Measurements from ENCODE around the gene PNPLA3.

The PNPLA3 gene

DNA sequence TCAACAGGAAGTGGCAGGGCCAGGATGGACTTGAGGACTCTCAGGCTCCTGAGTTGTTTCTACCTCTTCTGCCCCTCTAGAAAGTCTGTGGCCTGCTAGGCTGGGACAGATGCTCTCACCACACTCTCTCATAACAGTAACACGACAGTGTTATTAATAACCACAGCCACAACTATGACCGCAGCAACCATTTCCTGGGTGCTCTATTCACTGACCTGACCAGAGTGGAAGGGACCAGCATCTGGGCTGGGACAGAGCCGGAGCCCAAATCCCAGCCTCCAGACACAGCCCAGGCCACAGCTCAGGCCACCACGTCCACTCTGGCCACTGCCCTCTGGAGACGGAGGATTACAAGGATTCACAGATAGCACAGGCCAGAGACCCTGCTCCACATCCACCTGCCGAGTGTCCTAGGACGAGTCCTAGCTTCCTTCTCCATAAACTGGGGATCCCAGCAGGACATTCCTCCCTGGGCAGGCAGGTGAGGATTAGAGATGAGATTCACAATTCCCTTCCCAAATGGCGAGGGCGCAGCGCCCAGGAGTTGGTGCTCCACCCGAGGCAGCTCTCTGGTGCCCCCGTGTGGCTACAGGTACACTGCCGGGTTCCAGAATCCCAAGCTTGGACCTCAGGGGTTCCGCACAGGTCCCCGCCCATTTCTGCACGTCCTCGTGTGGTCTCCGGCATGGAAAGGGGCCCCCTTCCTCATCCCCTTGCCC lies 38.8 kb upstream of the PNPLA3 start:
- TF ChIP-seq CTCF (conservative IDR thresholded peaks at IDR 0.05; ENCODE audit: control insufficient read depth, insufficient read depth, low read depth, low read length) = peak; percentile 84
- DNase-seq (ENCODE audit: low read depth) = peak; percentile 49
- no peak overlapping the region for H3K4me3 ChIP-seq (ENCODE audit: control insufficient read depth, low read depth, low read length)

- no peak for TF ChIP-seq CTCF (conservative IDR thresholded peaks at IDR 0.05; ENCODE audit: control insufficient read depth, insufficient read depth, low read depth, low read length)
- DNase-seq (ENCODE audit: low read depth) = no peak
These were observed 38.3 kb upstream of the PNPLA3 start for GRCh38 chr22:43885319-43885671.

GRCh38 chr22:43885786-43886185 lies 37.8 kb upstream of the PNPLA3 start:
- no peak for TF ChIP-seq CTCF (conservative IDR thresholded peaks at IDR 0.05; ENCODE audit: control insufficient read depth, insufficient read depth, low read depth, low read length)
- DNase-seq (ENCODE audit: low read depth) = no peak
- no peak overlapping the region for H3K4me3 ChIP-seq (ENCODE audit: control insufficient read depth, low read depth, low read length)

More at GRCh38 chr22:43885319-43885671, 38.3 kb upstream of the PNPLA3 start:
- H3K4me3 ChIP-seq (ENCODE audit: control insufficient read depth, low read depth, low read length) = no peak overlapping the region

DNA sequence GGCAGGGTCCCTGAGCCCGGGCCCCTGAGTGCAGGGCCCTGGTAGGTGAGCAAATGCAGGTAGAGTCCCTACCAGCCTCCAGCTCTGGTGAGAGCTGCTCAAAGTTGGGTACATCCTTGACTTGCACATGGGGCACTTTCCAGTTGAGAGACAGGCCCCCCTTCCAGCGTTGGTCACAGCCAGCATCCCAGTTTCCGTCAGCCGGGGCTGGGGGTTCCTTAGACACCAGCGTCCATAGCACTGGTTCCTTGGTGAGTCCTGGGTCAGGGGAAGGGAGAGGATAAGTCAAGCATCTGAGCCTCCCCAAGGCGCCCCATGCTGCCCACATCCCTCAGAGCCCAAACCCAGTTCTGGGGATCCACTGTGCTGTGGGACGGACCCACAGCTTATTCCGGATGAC lies 37.4 kb upstream of the PNPLA3 start:
- TF ChIP-seq CTCF (conservative IDR thresholded peaks at IDR 0.05; ENCODE audit: control insufficient read depth, insufficient read depth, low read depth, low read length) = no peak
- DNase-seq (ENCODE audit: low read depth) = no peak
- no peak overlapping the region for H3K4me3 ChIP-seq (ENCODE audit: control insufficient read depth, low read depth, low read length)

DNA sequence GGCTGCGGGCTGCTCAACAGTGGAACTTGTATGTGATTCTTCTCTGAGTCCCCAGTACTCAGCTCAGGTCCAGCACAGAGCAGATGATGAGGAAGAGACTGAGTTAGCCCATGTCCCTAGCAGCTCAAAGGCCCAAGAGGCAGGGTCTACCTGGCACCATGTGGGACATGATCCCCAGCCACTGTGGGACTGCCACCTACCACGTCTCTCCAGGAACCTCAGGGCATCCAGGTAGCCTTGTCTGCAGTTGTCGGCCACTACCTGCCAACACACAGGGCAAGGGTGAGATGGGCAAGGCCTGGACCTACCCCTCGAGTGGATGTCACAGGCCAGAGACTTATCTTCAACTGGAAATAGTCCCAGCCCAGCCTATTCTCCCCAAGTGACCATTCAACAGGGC lies 36.2 kb upstream of the PNPLA3 start:
- DNase-seq (ENCODE audit: low read depth) = no peak
- no peak for TF ChIP-seq CTCF (conservative IDR thresholded peaks at IDR 0.05; ENCODE audit: control insufficient read depth, insufficient read depth, low read depth, low read length)
- no peak overlapping the region for H3K4me3 ChIP-seq (ENCODE audit: control insufficient read depth, low read depth, low read length)

DNA sequence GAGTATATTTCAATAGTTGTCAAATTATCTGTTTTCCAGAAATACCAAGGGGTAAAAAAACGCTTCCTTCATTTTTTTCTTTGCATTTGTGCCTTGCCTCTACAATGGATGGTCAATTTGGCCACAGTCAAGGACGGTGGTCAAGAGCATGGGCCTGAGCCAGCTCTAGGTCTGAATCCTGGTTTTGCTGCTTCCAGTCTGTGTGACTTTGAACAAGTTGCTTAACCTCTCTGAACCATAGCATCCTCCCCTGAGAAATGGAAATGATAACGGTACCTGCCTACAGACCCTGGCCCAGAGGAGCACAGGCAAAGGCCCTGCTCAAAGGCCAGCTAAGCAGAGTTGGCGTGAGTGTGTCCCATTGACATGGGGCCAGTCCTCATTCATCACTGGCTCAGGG lies 34.9 kb upstream of the PNPLA3 start:
- no peak for DNase-seq (ENCODE audit: low read depth)
- no peak for TF ChIP-seq CTCF (conservative IDR thresholded peaks at IDR 0.05; ENCODE audit: control insufficient read depth, insufficient read depth, low read depth, low read length)
- no peak overlapping the region for H3K4me3 ChIP-seq (ENCODE audit: control insufficient read depth, low read depth, low read length)
